GM21717 (cell line): ENCODE results near the gene CDK17.

ENCODE experiments used
- ATAC-seq: cut with Tn5 transposase; IDR thresholded peaks from one replicate; pipeline ENCODE4 v1.9.1; 2021; ENCODE audit warnings: mild to moderate bottlenecking, moderate library complexity; ENCODE audit not compliant: unreplicated experiment

Gene CDK17

DNA sequence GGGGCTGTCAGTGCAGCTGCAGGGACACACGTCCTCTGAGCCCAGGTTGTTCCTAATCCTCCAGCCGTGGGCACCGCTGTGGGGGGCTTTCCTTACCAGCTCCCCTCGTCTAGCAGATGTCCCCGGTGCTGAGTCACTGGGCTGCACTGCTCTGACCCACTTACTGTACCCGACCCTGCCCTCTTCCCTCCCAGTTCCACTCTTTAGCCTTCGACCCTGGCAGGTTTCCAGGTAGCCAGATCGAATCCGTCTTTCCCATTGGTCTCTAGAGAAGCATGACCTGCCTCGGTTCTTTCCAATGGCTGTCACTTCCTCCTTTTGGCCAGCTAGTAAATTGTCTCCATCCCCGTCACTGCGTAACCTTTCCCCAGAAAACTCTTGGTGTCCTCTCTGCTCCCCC lies 157.6 kb downstream of the CDK17 start:
- no peak for ATAC-seq

DNA sequence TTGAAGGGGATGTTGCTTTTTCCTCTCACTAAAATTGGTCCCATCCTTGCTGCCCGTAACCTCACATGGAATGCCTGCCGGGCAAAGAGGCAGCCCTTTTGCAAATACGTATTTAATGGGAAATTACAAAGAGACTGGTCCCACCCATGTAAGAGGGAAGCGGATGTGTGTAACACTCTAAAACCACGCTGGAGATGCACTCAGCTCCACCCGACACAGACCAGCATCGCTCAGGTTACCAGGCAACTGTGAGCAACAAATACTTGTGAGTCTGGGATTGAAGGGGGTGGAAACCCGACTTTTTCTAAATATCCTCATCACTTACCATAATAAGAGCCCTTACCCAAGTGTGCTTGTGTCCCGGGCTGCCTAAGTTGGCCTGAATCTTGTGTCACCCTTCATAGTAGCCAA lies 158.4 kb downstream of the CDK17 start:
- ATAC-seq: no peak

DNA sequence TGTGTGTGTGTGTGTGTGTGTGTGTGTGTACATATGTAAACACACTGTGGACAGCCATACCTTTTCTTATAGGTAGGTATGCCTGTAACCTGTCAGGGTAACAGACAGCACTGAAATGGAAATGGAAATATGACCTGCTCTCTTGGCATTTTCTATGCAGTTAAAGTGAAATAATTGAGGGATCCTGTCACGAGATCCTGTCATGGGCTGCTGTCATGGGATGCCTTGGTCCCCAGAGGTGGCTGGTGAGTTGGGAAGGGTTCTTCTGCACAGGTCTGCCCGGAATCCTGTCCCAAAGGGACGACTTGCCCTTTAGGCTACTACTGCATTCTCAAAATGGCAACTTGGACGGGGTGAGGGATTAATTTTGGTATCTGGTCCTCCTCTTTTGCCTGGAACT lies 158.8 kb downstream of the CDK17 start:
- ATAC-seq: no peak

GRCh38 chr12:96240656-96241055 lies 159.6 kb downstream of the CDK17 start:
- no peak for ATAC-seq

- no peak for ATAC-seq
These were observed 160.3 kb downstream of the CDK17 start for GRCh38 chr12:96239711-96240635.

DNA sequence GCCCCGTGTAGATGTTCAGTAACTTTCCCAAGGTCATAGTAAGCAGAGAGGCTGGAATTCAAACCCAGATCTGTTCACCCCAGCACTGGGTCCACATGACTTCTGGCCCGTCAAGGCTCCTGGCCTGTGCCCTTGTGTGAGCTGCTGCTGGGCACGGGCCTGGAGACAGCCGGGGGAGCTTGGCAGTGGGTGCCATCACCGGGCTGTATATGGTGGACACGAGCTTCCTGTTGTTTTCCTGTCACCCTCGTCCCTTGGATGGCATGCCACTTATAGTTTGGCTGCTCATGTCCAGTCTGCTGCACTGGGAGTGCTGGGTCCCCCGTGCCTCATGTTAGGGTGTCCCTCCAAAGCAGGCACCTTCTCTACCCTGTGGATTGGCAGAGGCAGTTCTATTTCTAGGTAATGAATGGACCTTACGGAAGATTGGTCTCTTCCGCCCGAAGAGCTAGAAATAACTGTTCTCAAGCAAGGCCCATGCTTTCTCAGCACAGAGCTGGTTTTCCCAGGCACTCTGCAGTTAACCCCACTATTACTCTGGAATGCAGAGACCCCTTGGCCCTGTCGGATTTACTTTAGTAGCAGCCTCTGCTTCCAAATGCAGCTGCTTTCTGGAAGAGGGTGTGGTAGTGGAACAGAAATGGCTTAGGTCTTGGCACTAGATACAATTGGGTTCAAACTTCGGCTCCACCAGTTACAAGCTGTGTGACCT lies 161.7 kb downstream of the CDK17 start:
- no peak for ATAC-seq

- no peak for ATAC-seq
These were observed 162.7 kb downstream of the CDK17 start for GRCh38 chr12:96237465-96238077.

- no peak for ATAC-seq
These were observed 163.2 kb downstream of the CDK17 start for GRCh38 chr12:96237035-96237434.

- ATAC-seq: no peak
These were observed 163.9 kb downstream of the CDK17 start for GRCh38 chr12:96236221-96236822.

- ATAC-seq: no peak
These were observed 164.8 kb downstream of the CDK17 start for GRCh38 chr12:96235484-96235826.

DNA sequence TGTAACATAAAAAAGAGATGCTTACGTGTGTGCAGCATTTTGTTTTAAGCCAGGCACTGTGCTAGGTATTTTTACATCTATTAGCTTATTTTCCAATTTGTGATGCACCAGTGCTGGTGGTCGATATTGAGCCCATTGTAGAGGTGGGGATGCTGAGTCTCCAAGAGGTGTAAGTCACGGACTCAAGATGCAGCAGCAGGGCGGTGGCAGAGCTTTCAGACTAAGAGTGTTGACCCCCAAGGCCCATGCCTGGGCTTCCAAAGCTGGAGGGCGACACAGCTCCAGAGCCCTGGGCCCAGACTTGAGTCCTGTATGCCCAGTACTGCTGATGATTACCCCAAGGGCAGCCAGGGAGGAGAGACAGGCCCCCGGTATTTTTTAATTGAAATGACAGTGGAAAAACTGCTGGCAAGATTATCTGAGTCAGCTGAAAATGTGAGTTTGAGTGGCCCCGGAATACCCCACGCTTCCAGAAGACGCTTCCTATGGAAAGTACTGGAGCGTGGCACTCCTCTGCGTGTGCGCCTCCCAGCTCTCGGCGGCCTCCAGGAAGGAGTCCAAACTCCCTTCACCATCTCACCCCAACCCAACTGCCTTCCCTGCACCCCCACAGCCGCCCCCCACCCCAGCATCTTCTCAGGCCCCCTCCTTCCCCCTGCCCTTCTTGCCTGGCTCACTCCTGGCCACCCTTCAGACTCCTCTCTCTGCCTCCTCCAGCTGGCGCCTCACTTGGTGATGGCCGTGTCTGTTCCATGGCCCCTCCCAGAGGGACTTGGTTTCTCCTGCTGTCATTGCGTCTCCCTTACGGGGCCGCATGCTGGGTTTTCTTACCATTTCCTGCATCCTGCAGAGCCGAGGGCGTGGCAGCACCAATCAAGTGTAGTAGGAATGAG lies 165.4 kb downstream of the CDK17 start:
- ATAC-seq: no peak

GRCh38 chr12:96233939-96234461 lies 166.2 kb downstream of the CDK17 start:
- no peak for ATAC-seq

- ATAC-seq: no peak
These were observed 167.1 kb downstream of the CDK17 start for GRCh38 chr12:96233168-96233567.

GRCh38 chr12:96230646-96231045 lies 169.6 kb downstream of the CDK17 start:
- ATAC-seq: no peak

GRCh38 chr12:96228566-96229248 lies 171.5 kb downstream of the CDK17 start:
- no peak for ATAC-seq
